HCT116 (cell line): ENCODE data around the gene LXN. TPM values are rescaled to one million over a fixed set of nuclear protein-coding genes. Genes with fewer than 3 reads are reported as not detected.

Source experiments
- ATAC-seq: fragments of 200-7000 bp; cut with Tn5 transposase; 2 replicates; pipeline ENCODE4 v1.9.1; 2020; ENCODE audit warnings: mild to moderate bottlenecking, moderate library complexity
- BruUV-seq: library from RNA; stranded (reverse); fragments of 400-500 nt; replicated peaks from 2 replicates; lab custom pipeline; 2021; lab: Mats Ljungman, UMichigan
- CTCF ChIA-PET: fragments of 300-600 bp; sonication (Branson Sonifier 250); formaldehyde crosslinking; loops from one replicate; lab custom pipeline; 2021; ENCODE audit warnings: antibody characterized with exemption; lab: Charles Lee
- POLR2A ChIA-PET: fragments of 300-600, 350-600 bp; sonication (Branson Sonifier 250); formaldehyde crosslinking; loops from one replicate; lab custom pipeline; 2021; ENCODE audit warnings: antibody characterized with exemption; lab: Charles Lee
- RAD21 ChIA-PET, 2 experiments: fragments of 300-600 bp; sonication (Branson Sonifier 250); formaldehyde crosslinking; loops; one replicate each; lab custom pipeline; 2023; ENCODE audit warnings: low total read pairs in 2 of 2; ENCODE audit not compliant: uncharacterized antibody in 2 of 2, unreplicated experiment in 2 of 2, low non-redundant PET in 1 of 2; lab: Charles Lee
- DNase-seq: peaks from one replicate; pipeline ENCODE4 v3.0.0-alpha.2; 2010; ENCODE audit warnings: low read depth, low spot score
- H2AFZ ChIP-seq: fragments of 200-600 bp; shearing (Covaris generic), sonication (generic); 2 replicates; pipeline ENCODE4 v1.6.1; 2017; ENCODE audit warnings: low read depth, mixed run types, mixed read lengths, antibody characterized with exemption, low read length; ENCODE audit not compliant: poor library complexity, severe bottlenecking
- H3K27ac ChIP-seq: 2 replicates; pipeline ENCODE4 v1.5.1; 2012; ENCODE audit warnings: low read depth, low read length
- H3K27me3 ChIP-seq: fragments of 200-600 bp; sonication (generic); 2 replicates; pipeline ENCODE4 v1.6.1; 2016; ENCODE audit warnings: mixed run types, low read length, mixed read lengths; ENCODE audit not compliant: insufficient read depth
- H3K36me3 ChIP-seq, 2 experiments: fragments of 200-500 bp in 1 of 2; fragments of 200-600 bp in 1 of 2; sonication (Bioruptor generic) in 1 of 2; sonication (generic) in 1 of 2; 2 replicates each; pipeline versions ENCODE4 v1.5.1 to v1.6.1; 2014 to 2016; ENCODE audit warnings: low read length in 2 of 2, inconsistent platforms in 1 of 2, mixed read lengths in 1 of 2, mixed run types in 1 of 2; ENCODE audit not compliant: insufficient read depth in 2 of 2, control insufficient read depth in 1 of 2
- H3K4me1 ChIP-seq, 2 experiments: fragments of 200-600 bp in 1 of 2; sonication (generic) in 1 of 2; 2 replicates each; pipeline versions ENCODE4 v1.5.1 to v1.6.1; 2012 to 2017; ENCODE audit warnings: low read length in 2 of 2, inconsistent platforms in 1 of 2, mild to moderate bottlenecking in 1 of 2, mixed read lengths in 1 of 2, mixed run types in 1 of 2, moderate library complexity in 1 of 2; ENCODE audit not compliant: insufficient read depth in 2 of 2, control insufficient read depth in 1 of 2
- H3K4me2 ChIP-seq: fragments of 200-600 bp; sonication (generic); 2 replicates; pipeline ENCODE4 v1.6.1; 2017; ENCODE audit warnings: mixed run types, low read length, mixed read lengths
- H3K4me3 ChIP-seq, 2 experiments: fragments of 200-600 bp in 1 of 2; sonication (generic) in 1 of 2; replicated peaks in 1 of 2; 2 replicates each; pipeline ENCODE4 v1.5.1; 2011 to 2016; ENCODE audit warnings: low read length in 2 of 2, control low read depth in 1 of 2, low read depth in 1 of 2, mild to moderate bottlenecking in 1 of 2, mixed read lengths in 1 of 2, mixed run types in 1 of 2
- H3K79me2 ChIP-seq: fragments of 200-600 bp; sonication (generic); 2 replicates; pipeline ENCODE4 v1.6.1; 2017; ENCODE audit warnings: mild to moderate bottlenecking, mixed run types, low read length, moderate library complexity, mixed read lengths; ENCODE audit not compliant: insufficient read depth
- H3K9ac ChIP-seq: fragments of 200-600 bp; sonication (generic); 2 replicates; pipeline ENCODE4 v1.6.1; 2016; ENCODE audit warnings: low read length, mixed read lengths
- H3K9me2 ChIP-seq: fragments of 200-600 bp; sonication (generic), shearing (Covaris generic); 2 replicates; pipeline ENCODE4 v1.6.1; 2017; ENCODE audit warnings: mixed run types, mild to moderate bottlenecking, moderate library complexity; ENCODE audit not compliant: insufficient read depth
- H3K9me3 ChIP-seq, 2 experiments: fragments of 200-500 bp in 1 of 2; fragments of 200-600 bp in 1 of 2; sonication (Bioruptor generic) in 1 of 2; sonication (generic) in 1 of 2; 2 replicates each; pipeline ENCODE4 v1.6.1; 2014 to 2017; ENCODE audit warnings: low read length in 2 of 2, mixed read lengths in 2 of 2, inconsistent platforms in 1 of 2, low read depth in 1 of 2, mild to moderate bottlenecking in 1 of 2, mixed run types in 1 of 2, moderate library complexity in 1 of 2; ENCODE audit not compliant: control insufficient read depth in 1 of 2, insufficient read depth in 1 of 2
- H4K20me1 ChIP-seq: fragments of 200-600 bp; sonication (generic), shearing (Covaris generic); 2 replicates; pipeline ENCODE4 v1.6.1; 2017; ENCODE audit warnings: mixed run types, mild to moderate bottlenecking, moderate library complexity; ENCODE audit not compliant: insufficient read depth
- EZH2 ChIP-seq: fragments of 200-600 bp; sonication (generic); IDR thresholded peaks from 2 replicates; pipeline ENCODE4 v1.6.1; 2017; ENCODE audit warnings: antibody characterized with exemption, mixed run types
- FOSL1 ChIP-seq: IDR thresholded peaks from 2 replicates; pipeline ENCODE4 v1.6.1; 2012; ENCODE audit warnings: low read depth
- POLR2AphosphoS5 ChIP-seq: IDR thresholded peaks from 2 replicates; pipeline ENCODE4 v1.6.1; 2011; ENCODE audit warnings: mild to moderate bottlenecking, low read depth, low read length, moderate library complexity
- REST ChIP-seq: IDR thresholded peaks from 2 replicates; pipeline ENCODE4 v1.6.1; 2012; ENCODE audit warnings: low read depth
- SP1 ChIP-seq: IDR thresholded peaks from 2 replicates; pipeline ENCODE4 v1.6.1; 2012; ENCODE audit warnings: low read depth
- TCF7L2 ChIP-seq: IDR thresholded peaks from 2 replicates; pipeline ENCODE4 v1.7.0; 2011; ENCODE audit warnings: borderline replicate concordance, inconsistent platforms; ENCODE audit not compliant: insufficient read depth, insufficient read length; ENCODE audit errors: extremely low read depth
- YY1 ChIP-seq: IDR thresholded peaks from 2 replicates; pipeline ENCODE4 v1.6.1; 2011; ENCODE audit warnings: low read length, low read depth, moderate library complexity, mild to moderate bottlenecking; ENCODE audit not compliant: insufficient replicate concordance; ENCODE audit errors: extremely low read depth
- ZBTB33 ChIP-seq: IDR thresholded peaks from 2 replicates; pipeline ENCODE4 v1.6.1; 2011; ENCODE audit warnings: mild to moderate bottlenecking, low read length, moderate library complexity; ENCODE audit not compliant: insufficient replicate concordance; ENCODE audit errors: extremely low read depth
- ZNF274 ChIP-seq: fragments of 200-500 bp; sonication (Bioruptor generic); IDR thresholded peaks from 2 replicates; pipeline ENCODE4 v1.6.1; 2014; ENCODE audit warnings: mild to moderate bottlenecking, low read depth, low read length, inconsistent platforms
- intact Hi-C: fragments of 100-400 bp; cut with micrococcal nuclease; formaldehyde crosslinking; loops from 2 replicates; pipeline ENCODE4 v1.10.0; 2022
- total RNA-seq: library from RNA; stranded (reverse); gene quantifications from one replicate; pipeline ENCODE4 v1.2.1, GENCODE V29; 2021; ENCODE audit not compliant: unreplicated experiment

Gene LXN
- total RNA-seq, 1 experiment from 2014 or later: not detected

- H3K27ac ChIP-seq: no peak overlapping the region
- DNase-seq (no peak), ATAC-seq (no peak)
- H3K4me2 ChIP-seq: no peak overlapping the region
- no peaks in the 10 kb centered on the region for H3K27me3 ChIP-seq
- TF ChIP-seq FOSL1 (no peak), EZH2 (no peak), ZBTB33 (no peak), REST (no peak), YY1 (no peak), POLR2AphosphoS5 (no peak), ZNF274 (no peak), TCF7L2 (no peak), SP1 (no peak)
- no peak overlapping the region for H3K4me3 ChIP-seq
- no peaks in the 10 kb centered on the region for H4K20me1 ChIP-seq
- TSS peak; percentile 10 for BruUV-seq
- H3K9me2 ChIP-seq: no peaks in the 10 kb centered on the region
- POLR2A ChIA-PET: no interaction called here
- no peaks in the 10 kb centered on the region for H3K4me1 ChIP-seq
- peaks cover 22 to 39% of the 10 kb centered on the region in 2 experiments for H3K36me3 ChIP-seq
- no peaks in the 10 kb centered on the region for H3K9me3 ChIP-seq
- peaks cover 11% of the 10 kb centered on the region; the same call in 1 of the 2 replicates for H3K79me2 ChIP-seq
- no peak overlapping the region for H3K9ac ChIP-seq
- intact Hi-C loops: no loop called here
- RAD21 ChIA-PET: no interaction called here
- CTCF ChIA-PET: no interaction called here
- no peak overlapping the region for H2AFZ ChIP-seq
These were observed 9.2 kb downstream of the LXN start for GRCh38 chr3:158663246-158663645.
